Stimulated activated CD8-positive, alpha-beta memory T cell treated with anti-CD3 and anti-CD28 coated beads, Interleukin-2, amount 100 ng/mL, for 1 hour (primary cell): ENCODE results near the gene FRYL.
"Not testable (repeated sequence)": the region's sequence is repeated elsewhere in the genome, so short reads cannot be mapped to it uniquely, and the experiment has no call there.

Experiments
- DNase-seq, 2 donors: peaks; one replicate each; pipeline ENCODE4 v3.0.0-alpha.2; 2020; ENCODE audit warnings: low read depth in 2 of 2

Gene FRYL

DNA sequence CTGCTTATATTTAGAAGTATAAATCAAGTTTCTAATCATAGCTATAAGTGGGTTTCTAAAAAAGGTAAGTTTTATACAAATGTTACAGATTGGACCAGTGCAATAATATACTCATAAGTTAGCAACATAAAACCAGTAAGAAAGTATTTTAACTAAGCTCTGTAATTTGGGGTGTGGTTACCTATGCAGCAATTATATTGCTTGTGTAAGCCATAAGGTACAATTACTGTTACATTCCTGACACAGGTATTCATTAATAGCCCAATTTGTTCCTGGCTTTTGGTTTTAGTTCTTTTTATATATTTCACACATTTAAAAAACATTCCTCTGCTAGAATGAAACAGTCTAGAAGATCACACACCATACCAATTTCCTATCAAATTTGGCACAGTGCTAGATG is 115.1 kb downstream of the FRYL start:
- no peak for DNase-seq

DNA sequence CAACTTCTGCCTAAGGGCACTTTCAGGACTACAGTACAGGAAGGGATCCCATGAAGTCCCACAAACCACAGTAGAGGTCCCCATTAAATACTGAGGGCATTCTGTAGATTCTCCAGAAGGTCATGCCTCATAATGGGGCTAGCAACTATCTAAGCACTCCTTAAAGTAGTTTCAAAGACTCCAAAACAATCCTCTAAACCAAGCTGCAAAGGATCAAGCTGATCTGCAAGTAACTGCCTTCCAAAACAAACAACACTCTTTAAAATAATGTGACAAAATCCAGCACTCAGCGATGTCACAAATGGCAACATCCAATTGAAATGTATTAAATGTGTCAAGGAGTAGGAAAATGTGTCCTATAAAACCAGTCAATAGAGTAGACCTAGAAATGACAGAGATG is 118.7 kb downstream of the FRYL start:
- no peak for DNase-seq

- no peak for DNase-seq
Measured at GRCh38 chr4:48660347-48660746, 119.7 kb downstream of the FRYL start.

DNA sequence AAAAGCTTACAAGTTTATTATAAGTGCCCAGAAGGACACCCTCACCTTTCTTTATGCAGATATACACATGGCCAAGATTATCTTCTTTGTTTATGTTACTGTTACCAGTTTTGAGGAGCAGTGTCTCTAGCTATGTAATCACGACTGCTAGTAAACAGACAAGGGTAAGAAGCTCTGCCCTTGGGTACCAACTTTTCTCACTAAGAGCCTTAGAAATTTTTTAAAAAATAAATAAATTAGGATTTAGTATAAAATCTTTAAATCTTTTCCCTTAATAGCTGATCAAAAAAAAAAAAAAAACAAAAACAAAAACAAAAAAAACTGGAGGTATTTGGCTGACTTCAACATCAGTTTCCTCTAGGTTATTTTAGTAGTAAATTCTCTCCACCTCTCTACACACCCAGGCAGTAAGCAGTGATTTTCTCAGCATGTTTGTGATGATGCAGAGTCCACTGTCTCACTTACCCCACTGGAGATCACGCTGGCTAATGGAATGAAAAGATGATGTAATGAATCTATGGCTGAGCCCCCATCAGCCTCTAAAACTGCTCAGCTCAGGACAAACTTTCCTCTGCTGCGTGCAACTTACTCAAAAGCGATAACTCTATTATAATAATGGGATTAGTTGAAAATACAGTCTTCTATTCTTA is 125.9 kb downstream of the FRYL start:
- no peak for DNase-seq

DNA sequence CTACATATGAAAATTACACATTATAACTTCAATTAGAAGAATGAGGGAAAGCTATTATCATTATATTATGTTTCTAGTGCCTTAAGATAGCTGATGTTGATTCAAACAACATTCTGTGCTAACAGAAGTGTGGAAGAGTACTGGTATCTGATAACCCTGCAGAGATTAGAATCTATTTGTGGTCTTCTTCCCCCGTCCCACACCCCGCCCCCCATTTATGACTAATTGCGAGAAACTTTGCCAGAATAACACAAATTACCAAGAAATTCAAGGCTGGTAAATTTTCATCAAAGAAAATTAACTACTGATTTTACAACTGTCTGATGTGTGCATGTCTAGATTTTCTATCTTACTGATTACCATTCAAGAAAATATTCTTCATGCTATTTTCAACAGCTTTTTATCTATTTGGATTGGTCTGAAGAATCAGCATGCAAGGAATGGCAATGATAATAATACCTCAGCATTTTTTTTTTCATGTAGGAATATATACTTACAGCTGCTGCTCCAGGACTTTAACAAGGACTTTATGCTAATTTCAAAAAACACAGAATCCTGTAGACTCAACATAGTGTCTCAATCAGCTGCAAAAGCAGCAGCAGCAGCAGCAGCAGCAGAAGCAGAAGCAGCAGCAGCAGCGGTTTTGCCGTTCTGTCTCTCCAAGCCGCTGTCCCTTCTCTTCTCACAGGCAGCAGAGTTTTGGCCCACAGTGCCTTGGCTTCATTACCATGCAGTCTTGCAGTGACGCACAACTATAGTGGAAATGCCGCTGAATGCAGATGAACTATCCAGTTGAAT is 126.7 kb downstream of the FRYL start:
- DNase-seq, result peak in 1 of 2 donors; percentile 17

- DNase-seq, result no peak
Measured at GRCh38 chr4:48651914-48652313, 128.2 kb downstream of the FRYL start.

DNA sequence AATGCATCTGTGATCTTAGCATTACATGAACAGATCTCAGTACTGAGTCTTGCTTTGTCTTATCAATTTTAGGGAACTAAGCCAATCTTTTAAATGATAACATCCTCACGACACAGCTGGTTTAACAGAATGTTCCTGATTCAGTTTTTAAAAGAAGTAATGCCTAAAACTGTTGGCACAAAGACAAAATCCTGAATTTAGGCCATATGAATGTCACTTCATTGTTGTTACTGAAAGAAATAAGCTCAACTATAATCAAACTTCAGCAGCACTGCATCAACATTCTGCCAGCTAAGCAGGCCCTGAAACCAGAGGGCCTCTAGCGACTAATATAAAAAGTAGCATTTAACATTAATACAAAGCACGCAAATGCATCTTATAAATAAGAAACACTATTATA is 130.6 kb downstream of the FRYL start:
- no peak for DNase-seq

- no peak for DNase-seq
Measured at GRCh38 chr4:48645225-48645794, 134.8 kb downstream of the FRYL start.

DNA sequence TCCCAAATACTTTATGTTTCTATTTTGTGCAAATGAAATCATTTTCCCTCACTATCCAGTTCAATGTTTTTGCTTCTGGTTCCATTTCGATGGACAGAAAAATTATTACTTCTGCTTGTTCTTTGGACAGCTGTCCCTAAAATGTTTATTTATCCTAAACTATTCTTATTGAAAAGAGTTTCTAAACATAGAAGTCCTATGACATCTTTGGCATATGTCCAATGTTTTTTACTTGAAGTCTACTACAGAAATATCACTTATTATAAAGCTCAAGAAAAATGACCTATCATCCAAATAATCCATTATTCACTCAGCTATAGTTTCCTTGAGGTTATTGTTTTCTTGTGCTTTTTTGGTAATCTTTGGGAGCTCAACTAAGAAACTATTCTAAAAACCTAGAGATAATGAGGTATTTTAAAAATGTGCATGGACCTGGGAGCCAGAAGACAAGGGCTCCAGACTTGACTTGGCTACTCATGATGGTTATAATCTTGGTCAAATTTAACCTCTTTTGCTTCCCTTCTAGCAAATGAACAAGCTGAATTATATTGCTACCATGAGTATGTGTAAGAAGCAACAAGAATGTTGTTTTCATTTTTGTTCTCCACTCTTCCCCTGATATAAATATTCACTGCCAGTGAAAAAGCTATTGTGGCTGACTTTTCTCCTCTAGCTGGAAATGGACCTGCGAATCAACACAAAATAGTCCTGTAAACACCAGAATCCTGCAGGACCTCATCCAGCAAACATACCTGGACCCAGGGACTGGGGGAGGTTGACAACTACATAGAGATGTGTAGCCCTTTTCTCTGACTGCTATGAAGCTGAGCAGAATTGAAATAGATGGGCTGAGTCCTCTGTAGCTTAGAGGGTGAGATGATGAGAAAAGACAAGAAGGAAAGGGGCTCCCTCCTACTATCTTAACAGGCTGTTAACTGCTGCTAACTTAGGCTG is 137.4 kb downstream of the FRYL start:
- no peak for DNase-seq

GRCh38 chr4:48641401-48641800 is 138.7 kb downstream of the FRYL start:
- no peak for DNase-seq

DNA sequence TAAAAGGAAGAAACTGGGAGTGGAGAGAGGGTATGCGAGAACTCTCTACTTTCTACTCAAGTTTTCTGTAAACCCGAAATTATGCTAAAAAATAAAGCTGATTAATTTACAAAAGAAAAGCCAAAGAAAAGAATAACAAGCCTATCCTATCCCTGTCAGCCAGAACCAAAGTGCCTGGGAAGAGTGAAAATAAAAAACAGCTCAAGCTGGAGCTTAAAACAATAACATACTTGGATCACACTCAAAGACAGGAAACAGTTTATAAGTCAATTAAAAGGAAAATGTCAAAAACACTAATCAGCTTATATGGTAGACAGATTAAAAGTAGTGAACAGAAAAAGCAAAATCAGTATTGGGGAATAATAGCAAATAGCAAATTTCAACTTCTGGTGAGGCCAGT is 139.4 kb downstream of the FRYL start:
- DNase-seq, result no peak

DNA sequence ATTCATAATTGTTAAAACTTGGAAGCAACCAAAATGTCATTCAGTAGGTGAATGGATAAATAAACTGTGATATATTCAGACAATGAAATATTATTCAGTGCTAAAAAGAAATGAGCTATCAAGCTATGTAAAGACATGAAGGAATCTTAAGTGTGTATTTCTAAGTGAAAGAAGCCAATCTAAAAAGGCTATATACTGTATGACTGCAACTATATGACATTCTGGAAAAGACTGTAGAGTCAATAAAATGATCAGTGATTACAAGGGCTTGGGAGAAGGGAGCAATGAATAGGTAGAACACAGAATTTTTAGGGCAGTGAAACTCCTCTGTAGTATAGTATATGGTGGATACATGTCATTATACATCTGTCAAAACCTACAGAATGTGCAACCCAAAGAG is 139.9 kb downstream of the FRYL start:
- no peak for DNase-seq

DNA sequence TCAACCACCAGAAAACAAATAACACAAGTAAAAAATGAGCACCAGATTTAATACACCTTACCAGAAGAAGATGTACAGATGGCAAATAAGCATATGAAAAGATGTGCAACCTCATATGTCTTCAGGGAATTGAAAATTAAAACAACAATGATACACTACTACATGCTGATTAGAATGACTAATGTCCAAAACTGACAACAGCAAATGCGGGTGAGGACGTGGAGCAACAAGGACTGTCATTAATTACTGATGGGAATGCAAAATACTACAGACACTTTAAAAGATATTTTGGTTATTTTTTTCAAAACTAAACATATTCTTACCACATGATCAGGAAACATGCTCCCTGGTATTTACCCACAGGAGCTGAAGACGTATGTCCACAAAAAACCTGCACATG is 140.3 kb downstream of the FRYL start:
- no peak for DNase-seq

DNA sequence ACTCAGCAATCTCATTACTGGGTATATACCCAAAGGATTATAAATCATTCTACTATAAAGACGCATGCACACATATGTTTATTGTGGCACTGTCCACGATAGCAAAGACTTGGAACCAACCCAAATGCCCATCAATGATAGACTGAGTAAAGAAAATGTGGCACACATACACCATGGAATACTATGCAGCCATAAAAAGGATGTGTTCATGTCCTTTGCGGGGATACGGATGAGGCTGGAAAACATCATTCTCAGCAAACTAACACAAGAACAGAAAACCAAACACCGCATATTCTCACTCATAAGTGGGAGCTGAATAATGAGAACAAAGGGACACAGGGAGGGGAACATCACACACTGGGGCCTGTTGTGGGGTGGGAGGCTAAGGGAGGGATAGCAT is 141.5 kb downstream of the FRYL start:
- DNase-seq, result not testable (repeated sequence)

DNA sequence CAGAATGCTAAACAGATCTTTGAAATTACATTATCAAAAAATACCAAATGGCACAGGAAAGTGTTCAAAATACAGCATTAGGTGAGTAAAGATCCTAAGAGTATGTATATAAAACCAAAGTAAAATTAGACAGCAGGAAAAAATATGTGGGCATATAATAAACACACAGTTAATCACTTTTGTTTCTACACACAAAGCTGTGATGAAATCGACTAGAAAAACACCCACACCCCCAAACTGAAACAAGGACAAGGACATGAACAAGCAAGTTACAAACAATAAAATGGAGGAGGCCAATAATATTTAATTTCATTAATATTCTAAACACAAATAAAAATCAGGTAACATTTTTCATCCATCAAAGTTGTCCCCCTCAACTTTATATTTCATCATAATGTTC is 143.2 kb downstream of the FRYL start:
- no peak for DNase-seq

DNA sequence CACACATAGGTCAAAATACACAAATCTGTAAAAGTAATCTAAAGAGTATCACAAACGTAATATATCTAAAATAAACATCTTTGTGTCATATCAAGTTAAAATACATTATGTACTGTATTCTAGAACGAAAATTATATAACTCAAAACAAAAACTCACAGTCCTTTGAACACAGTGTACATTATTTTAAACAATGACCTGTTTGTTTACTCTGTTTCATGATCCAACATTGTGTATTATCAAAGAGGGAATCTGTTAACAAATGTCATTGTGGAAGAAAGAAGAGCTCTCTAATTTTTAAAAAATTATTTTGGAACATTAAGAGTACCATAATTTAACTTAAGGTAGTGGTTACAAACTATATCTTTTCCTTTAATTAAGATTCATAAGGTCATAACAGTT is 144.1 kb downstream of the FRYL start:
- no peak for DNase-seq

DNA sequence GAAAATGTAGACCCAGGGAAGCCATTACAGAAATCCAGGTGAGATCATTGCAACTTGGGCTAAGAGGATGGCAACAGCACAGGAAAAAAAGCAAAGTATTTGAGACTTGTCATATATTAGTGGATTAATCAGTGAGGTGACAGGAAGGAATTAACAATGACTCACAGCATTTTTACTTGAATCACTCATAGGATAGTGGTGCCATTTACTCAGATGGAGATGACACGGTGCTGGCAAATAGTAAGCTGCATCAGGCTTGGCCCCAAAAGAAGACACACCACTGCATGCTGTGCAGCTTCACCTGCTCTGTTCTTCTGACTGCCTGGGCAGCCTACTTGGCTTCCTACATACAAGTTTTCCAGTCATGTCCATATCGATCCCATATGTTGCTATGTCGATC is 144.8 kb downstream of the FRYL start:
- DNase-seq, result no peak

- DNase-seq, result no peak
Measured at GRCh38 chr4:48634688-48635308, 145.3 kb downstream of the FRYL start.

- no peak for DNase-seq
Measured at GRCh38 chr4:48633657-48634056, 146.4 kb downstream of the FRYL start.

GRCh38 chr4:48629458-48629857 is 150.6 kb downstream of the FRYL start:
- no peak for DNase-seq

DNA sequence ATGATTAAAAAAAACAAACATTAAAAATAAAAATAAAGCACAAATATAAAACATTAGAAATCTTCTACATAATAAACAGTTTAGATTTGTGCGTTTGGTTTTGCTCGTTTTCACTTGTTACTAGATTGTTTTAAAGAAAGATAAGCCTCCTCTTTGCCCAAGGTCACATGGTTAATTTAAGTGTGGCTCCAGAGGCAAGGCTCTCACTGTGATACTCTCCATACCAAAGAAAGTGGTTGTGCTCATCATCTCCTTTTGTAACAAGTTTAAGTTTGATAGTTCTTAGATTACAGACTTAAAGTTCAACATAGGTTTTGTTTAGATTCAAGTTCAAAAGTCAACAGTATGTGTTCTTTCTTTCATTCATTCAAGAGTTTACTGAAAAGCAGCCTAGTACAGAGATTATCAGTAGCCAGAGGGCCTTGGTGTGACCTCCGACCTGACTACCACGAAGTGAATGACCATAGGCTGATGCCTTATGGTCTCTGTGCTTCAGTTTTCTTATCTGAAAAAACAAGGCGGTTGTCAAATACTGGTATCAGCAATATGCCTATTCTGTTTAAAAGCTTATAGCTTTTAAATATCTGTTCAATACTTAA is 156.8 kb downstream of the FRYL start:
- no peak for DNase-seq
